Fibroblast of skin of scalp (primary cell): ENCODE measurements around the gene SLC44A2.

Experiments used
- DNase-seq: peaks from one replicate; pipeline ENCODE4 v3.0.0-alpha.2; 2013

Gene SLC44A2

DNA sequence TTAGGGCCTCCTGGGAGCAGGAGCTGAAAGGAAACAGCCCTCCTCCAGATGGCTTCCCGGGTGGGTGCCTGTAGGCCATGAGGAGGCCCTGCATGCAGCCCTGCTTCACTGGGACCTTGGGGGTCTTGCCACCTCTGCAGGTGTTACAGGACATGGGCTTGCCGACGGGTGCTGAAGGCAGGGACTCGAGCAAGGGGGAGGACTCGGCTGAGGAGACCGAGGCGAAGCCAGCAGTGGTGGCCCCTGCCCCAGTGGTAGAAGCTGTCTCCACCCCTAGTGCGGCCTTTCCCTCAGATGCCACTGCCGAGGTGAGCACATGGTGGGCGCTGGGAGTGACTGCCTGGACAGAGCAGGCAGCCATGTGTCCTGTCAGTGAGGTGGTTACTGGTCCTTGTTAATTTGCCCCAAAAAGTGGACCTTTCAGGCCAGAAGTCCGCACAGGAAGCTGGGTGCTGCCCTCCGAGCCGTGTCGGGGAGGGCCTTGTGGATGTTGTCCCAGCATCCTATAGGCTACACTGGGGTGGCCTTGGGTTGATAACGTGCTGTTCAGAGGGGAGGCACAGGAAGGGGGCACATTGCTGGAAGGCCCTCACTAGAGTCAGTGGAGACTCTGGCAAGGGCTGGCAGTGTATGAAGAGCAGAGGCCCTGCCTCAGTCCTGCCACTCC, 57.2 kb downstream of the SLC44A2 start:
- DNase-seq = no peak

GRCh38 chr19:10683064-10683426, 57.7 kb downstream of the SLC44A2 start:
- no peak for DNase-seq

- no peak for DNase-seq
These were observed 58.2 kb downstream of the SLC44A2 start for GRCh38 chr19:10683582-10683981.

GRCh38 chr19:10685210-10685609, 59.9 kb downstream of the SLC44A2 start:
- no peak for DNase-seq

- no peak for DNase-seq
These were observed 60.8 kb downstream of the SLC44A2 start for GRCh38 chr19:10686193-10686592.

GRCh38 chr19:10686661-10687517, 61.5 kb downstream of the SLC44A2 start:
- no peak for DNase-seq

- DNase-seq = no peak
These were observed 62.4 kb downstream of the SLC44A2 start for GRCh38 chr19:10687518-10688288.

DNA sequence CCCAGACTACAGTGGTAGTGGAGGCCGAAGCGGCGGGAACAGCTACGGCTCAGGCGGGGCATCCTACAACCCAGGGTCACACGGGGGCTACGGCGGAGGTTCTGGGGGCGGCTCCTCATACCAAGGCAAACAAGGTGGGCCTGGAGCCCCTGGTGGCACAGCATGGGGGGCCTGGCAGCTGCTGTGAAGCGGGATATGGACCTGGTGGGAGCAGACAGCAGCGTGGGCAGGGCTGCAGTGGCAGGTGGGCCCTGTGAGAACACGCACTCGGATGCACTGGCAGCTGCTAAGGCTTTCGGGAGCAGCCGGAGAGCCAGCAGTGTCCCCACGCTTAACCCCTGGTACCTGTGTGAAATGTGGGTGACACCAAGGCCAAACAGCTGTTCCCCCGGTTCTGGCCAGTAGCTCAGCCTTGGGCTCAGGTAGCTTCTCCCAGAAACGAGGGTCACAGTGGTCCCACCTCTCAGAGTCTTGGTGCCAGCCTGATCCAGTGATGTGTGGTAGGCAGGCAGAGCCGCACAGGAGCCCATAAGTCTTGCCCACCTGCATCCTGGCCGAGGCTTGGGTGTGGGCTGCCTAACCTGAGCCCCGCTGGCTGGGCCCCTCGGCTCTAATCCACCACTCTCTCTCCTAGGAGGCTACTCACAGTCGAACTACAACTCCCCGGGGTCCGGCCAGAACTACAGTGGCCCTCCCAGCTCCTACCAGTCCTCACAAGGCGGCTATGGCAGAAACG, 63.4 kb downstream of the SLC44A2 start:
- DNase-seq = no peak

- DNase-seq = peak; percentile 45
These were observed 65.0 kb downstream of the SLC44A2 start for GRCh38 chr19:10690341-10690781.

DNA sequence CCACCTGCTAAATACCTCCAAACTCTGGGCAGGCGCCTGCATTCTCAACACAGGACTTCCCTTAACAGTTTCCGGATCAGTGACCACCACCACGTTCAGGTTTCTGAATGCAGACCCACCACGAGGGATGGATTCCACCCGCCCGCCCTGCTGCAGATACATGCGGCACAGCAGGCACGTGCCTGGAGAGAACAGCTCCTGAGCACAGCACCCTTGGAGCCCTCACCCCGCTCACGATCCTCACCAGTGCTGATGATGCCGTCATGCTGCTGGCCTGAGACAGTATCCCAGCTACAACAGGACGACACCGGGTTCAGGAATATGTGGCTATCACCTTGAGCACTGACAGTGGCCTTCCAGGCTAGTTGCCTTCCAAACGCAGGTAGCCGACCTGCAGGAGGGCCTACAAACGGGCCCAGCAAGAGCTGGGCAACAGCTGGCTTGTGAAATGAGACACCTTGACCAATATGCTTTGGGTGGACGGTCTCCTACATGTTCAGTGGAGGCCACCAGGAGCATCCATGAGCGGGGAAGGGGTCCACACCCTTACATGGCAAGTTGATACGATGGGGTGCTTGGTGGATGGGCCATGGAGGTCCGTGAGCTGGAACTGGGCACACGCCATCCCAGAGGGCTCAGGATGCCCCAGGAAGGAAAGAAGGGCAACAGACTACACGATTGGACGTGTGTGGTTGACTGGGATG, 66.0 kb downstream of the SLC44A2 start:
- no peak for DNase-seq

GRCh38 chr19:10691883-10692282, 66.5 kb downstream of the SLC44A2 start:
- DNase-seq = no peak

DNA sequence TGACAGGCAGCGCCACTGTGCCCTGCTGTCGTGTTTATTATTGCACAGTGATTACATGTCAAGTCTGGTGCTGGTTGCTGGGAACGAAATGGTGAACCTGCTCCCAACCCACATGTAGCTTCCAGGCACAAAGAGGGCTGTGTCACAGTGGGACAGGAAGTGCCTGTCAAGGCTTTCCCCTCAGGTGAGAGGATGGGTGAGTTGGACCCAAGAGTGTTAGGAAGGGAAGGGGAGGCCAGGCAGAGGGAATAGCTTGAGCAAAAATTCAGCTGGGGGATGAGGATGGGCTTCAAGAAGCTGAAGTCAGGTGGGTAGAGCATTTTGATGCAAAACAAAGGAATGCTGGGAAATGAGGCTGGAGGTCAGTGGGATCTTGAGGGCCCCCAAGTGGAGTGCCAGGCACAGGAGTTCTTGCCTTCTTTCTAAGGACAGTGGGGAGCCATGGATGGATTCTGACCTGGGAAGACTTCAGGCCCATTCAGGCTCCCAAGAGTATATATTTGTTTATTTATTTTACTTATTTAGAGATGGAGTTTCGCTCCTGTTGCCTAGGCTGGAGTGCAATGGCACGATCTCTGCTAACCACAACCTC, 67.4 kb downstream of the SLC44A2 start:
- DNase-seq = no peak
